ENCODE results near the gene LRCH1.

The LRCH1 gene

GRCh38 chr13:46668931-46669525, 116.1 kb downstream of the LRCH1 start:
- DNase-seq (ENCODE audit: low spot score), result no peak
- Histone ChIP-seq H3K27me3 (ENCODE audit: control insufficient read depth in 3 of 3, insufficient read depth in 3 of 3, low read depth in 1 of 3, low read length in 3 of 3) (no peaks in the 10 kb centered on the region), H3K79me1 (ENCODE audit: low read depth, low read length) (no peaks in the 10 kb centered on the region), H3K9me3 (replicated peaks in 1 of 2; ENCODE audit: control insufficient read depth in 2 of 2, insufficient read depth in 1 of 2, low read depth in 1 of 2, low read length in 2 of 2) (no peaks in the 10 kb centered on the region), H2AFZ (ENCODE audit: low read length) (no peak overlapping the region), H3K27ac (replicated peaks; ENCODE audit: low read length) (no peak overlapping the region), H3K4me1 (ENCODE audit: control insufficient read depth in 2 of 2, insufficient read depth in 1 of 2, low read depth in 1 of 2, low read length in 2 of 2) (peaks cover 10 to 12% of the 10 kb centered on the region in 2 donors), H3K23ac (ENCODE audit: low read depth, low read length, poor library complexity) (no peak overlapping the region), H3K14ac (ENCODE audit: low read length) (no peak overlapping the region), H3K4me3 (ENCODE audit: low read length in 2 of 2) (no peak overlapping the region), H2BK12ac (ENCODE audit: low read length) (no peak overlapping the region), H2BK5ac (ENCODE audit: low read length) (no peak overlapping the region), H4K91ac (ENCODE audit: low read depth, low read length, poor library complexity) (no peak overlapping the region), H4K8ac (ENCODE audit: low read depth, low read length) (no peak overlapping the region), H2BK120ac (ENCODE audit: low read depth, low read length) (no peak overlapping the region), H2AK5ac (ENCODE audit: low read depth, low read length) (no peak overlapping the region), H3K4ac (ENCODE audit: low read length) (no peak overlapping the region), H3K9ac (ENCODE audit: low read depth, low read length, poor library complexity) (no peak overlapping the region), H2BK15ac (ENCODE audit: low read length) (no peak overlapping the region), H3K18ac (ENCODE audit: low read length) (no peak overlapping the region), H3K36me3 (replicated peaks in 1 of 2; ENCODE audit: control insufficient read depth in 2 of 2, insufficient read depth in 2 of 2, low read length in 2 of 2) (peaks cover 0 to 18% of the 10 kb centered on the region in 2 donors), H3K4me2 (ENCODE audit: insufficient read depth, low read length, poor library complexity, severe bottlenecking) (no peak overlapping the region)
- no CpG with 5 or more reads among the region's 6 CpGs for WGBS, 2 donors (ENCODE audit: extremely low coverage in 2 of 2, insufficient read length in 2 of 2, insufficient replicate concordance in 1 of 2)

DNA sequence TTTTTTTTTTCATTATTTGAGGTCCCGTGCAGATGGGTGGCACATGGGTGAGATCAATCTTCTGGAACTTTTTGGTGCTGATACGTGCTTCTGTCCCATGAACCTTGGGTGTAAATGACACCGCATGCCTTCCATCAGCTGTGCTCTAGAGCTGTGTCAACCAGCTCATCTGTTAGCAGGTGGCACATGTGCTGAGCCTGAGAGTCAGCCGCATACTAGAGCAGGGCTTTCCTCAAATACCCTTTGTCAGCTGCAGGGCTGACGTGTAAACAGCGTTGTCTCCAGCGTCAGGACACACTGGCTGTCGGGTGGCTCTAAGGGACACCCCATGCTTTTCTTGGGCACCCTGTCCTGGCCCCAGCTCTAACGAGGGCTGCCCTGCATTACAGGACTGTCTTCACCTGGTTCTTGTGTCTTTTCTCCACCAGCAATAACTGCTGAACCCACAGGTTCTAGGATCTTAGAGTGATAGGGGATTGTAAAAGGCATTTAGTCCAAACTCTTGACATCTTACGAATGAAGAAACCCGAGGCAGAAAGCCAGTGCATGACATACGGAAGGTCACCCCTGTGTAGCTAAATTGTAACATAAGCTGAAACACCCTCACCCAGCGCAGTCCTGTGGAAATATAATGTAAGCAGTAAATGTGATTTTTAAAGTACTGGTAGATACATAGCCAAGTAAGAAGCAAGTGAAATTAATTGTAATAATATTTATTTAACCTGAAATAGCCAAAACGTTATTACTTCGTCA, 119.5 kb downstream of the LRCH1 start:
- H3K27me3 ChIP-seq (ENCODE audit: control insufficient read depth in 3 of 3, insufficient read depth in 3 of 3, low read depth in 1 of 3, low read length in 3 of 3), result no peaks in the 10 kb centered on the region
- no peak overlapping the region for H4K91ac ChIP-seq (ENCODE audit: low read depth, low read length, poor library complexity)
- no CpG with 5 or more reads among the region's 15 CpGs for WGBS, 2 donors (ENCODE audit: extremely low coverage in 2 of 2, insufficient read length in 2 of 2, insufficient replicate concordance in 1 of 2)

GRCh38 chr13:46675016-46675415, 122.0 kb downstream of the LRCH1 start:
- Histone ChIP-seq H3K9ac (ENCODE audit: low read depth, low read length, poor library complexity) (no peak overlapping the region), H3K4ac (ENCODE audit: low read length) (no peak overlapping the region), H3K14ac (ENCODE audit: low read length) (no peak overlapping the region), H3K36me3 (replicated peaks in 1 of 2; ENCODE audit: control insufficient read depth in 2 of 2, insufficient read depth in 2 of 2, low read length in 2 of 2) (peaks cover 0 to 12% of the 10 kb centered on the region in 2 donors), H2BK5ac (ENCODE audit: low read length) (no peak overlapping the region), H4K8ac (ENCODE audit: low read depth, low read length) (no peak overlapping the region), H2AFZ (ENCODE audit: low read length) (no peak overlapping the region), H3K27ac (replicated peaks; ENCODE audit: low read length) (no peak overlapping the region), H3K27me3 (ENCODE audit: control insufficient read depth in 3 of 3, insufficient read depth in 3 of 3, low read depth in 1 of 3, low read length in 3 of 3) (no peaks in the 10 kb centered on the region), H2BK12ac (ENCODE audit: low read length) (no peak overlapping the region), H2BK15ac (ENCODE audit: low read length) (no peak overlapping the region), H2BK120ac (ENCODE audit: low read depth, low read length) (no peak overlapping the region), H3K9me3 (replicated peaks in 1 of 2; ENCODE audit: control insufficient read depth in 2 of 2, insufficient read depth in 1 of 2, low read depth in 1 of 2, low read length in 2 of 2) (no peaks in the 10 kb centered on the region), H3K4me3 (ENCODE audit: low read length in 2 of 2) (no peak overlapping the region), H3K4me1 (ENCODE audit: control insufficient read depth in 2 of 2, insufficient read depth in 1 of 2, low read depth in 1 of 2, low read length in 2 of 2) (peaks cover 0 to 6% of the 10 kb centered on the region in 2 donors), H4K91ac (ENCODE audit: low read depth, low read length, poor library complexity) (no peak overlapping the region), H3K79me1 (ENCODE audit: low read depth, low read length) (no peaks in the 10 kb centered on the region), H3K4me2 (ENCODE audit: insufficient read depth, low read length, poor library complexity, severe bottlenecking) (no peak overlapping the region), H3K18ac (ENCODE audit: low read length) (no peak overlapping the region), H3K23ac (ENCODE audit: low read depth, low read length, poor library complexity) (no peak overlapping the region), H2AK5ac (ENCODE audit: low read depth, low read length) (no peak overlapping the region)
- no peak for DNase-seq (ENCODE audit: low spot score)

More for the DNA sequence above, 119.5 kb downstream of the LRCH1 start:
- no peak overlapping the region for H3K18ac ChIP-seq (ENCODE audit: low read length)
- no peak overlapping the region for H3K23ac ChIP-seq (ENCODE audit: low read depth, low read length, poor library complexity)
- no peaks in the 10 kb centered on the region for H3K4me1 ChIP-seq (ENCODE audit: control insufficient read depth in 2 of 2, insufficient read depth in 1 of 2, low read depth in 1 of 2, low read length in 2 of 2)
- DNase-seq (ENCODE audit: low spot score), result no peak
- no peak overlapping the region for H3K27ac ChIP-seq (replicated peaks; ENCODE audit: low read length)
- no peak overlapping the region for H3K14ac ChIP-seq (ENCODE audit: low read length)
- H3K9ac ChIP-seq (ENCODE audit: low read depth, low read length, poor library complexity), result no peak overlapping the region
- no peak overlapping the region for H2BK5ac ChIP-seq (ENCODE audit: low read length)
- no peak overlapping the region for H4K8ac ChIP-seq (ENCODE audit: low read depth, low read length)
- H3K4me2 ChIP-seq (ENCODE audit: insufficient read depth, low read length, poor library complexity, severe bottlenecking), result no peak overlapping the region
- H2BK120ac ChIP-seq (ENCODE audit: low read depth, low read length), result no peak overlapping the region
- no peaks in the 10 kb centered on the region for H3K9me3 ChIP-seq (replicated peaks in 1 of 2; ENCODE audit: control insufficient read depth in 2 of 2, insufficient read depth in 1 of 2, low read depth in 1 of 2, low read length in 2 of 2)
- no peak overlapping the region for H3K4ac ChIP-seq (ENCODE audit: low read length)
- no peak overlapping the region for H3K4me3 ChIP-seq (ENCODE audit: low read length in 2 of 2)
- no peak overlapping the region for H2BK15ac ChIP-seq (ENCODE audit: low read length)
- H2BK12ac ChIP-seq (ENCODE audit: low read length), result no peak overlapping the region
- H2AFZ ChIP-seq (ENCODE audit: low read length), result no peak overlapping the region
- H3K36me3 ChIP-seq (replicated peaks in 1 of 2; ENCODE audit: control insufficient read depth in 2 of 2, insufficient read depth in 2 of 2, low read length in 2 of 2), result peaks cover 0 to 18% of the 10 kb centered on the region in 2 donors
- H2AK5ac ChIP-seq (ENCODE audit: low read depth, low read length), result no peak overlapping the region
- no peaks in the 10 kb centered on the region for H3K79me1 ChIP-seq (ENCODE audit: low read depth, low read length)

GRCh38 chr13:46676378-46676725, 123.4 kb downstream of the LRCH1 start:
- Histone ChIP-seq H3K27ac (replicated peaks; ENCODE audit: low read length) (no peak overlapping the region), H4K91ac (ENCODE audit: low read depth, low read length, poor library complexity) (no peak overlapping the region), H2BK120ac (ENCODE audit: low read depth, low read length) (no peak overlapping the region), H2BK12ac (ENCODE audit: low read length) (no peak overlapping the region), H3K9ac (ENCODE audit: low read depth, low read length, poor library complexity) (no peak overlapping the region), H3K79me1 (ENCODE audit: low read depth, low read length) (no peaks in the 10 kb centered on the region), H3K4me3 (ENCODE audit: low read length in 2 of 2) (no peak overlapping the region), H3K4me2 (ENCODE audit: insufficient read depth, low read length, poor library complexity, severe bottlenecking) (no peak overlapping the region), H3K9me3 (replicated peaks in 1 of 2; ENCODE audit: control insufficient read depth in 2 of 2, insufficient read depth in 1 of 2, low read depth in 1 of 2, low read length in 2 of 2) (no peaks in the 10 kb centered on the region), H3K36me3 (replicated peaks in 1 of 2; ENCODE audit: control insufficient read depth in 2 of 2, insufficient read depth in 2 of 2, low read length in 2 of 2) (peaks cover 0 to 3% of the 10 kb centered on the region in 2 donors), H3K18ac (ENCODE audit: low read length) (no peak overlapping the region), H3K14ac (ENCODE audit: low read length) (no peak overlapping the region), H2BK15ac (ENCODE audit: low read length) (no peak overlapping the region), H3K23ac (ENCODE audit: low read depth, low read length, poor library complexity) (no peak overlapping the region), H3K27me3 (ENCODE audit: control insufficient read depth in 3 of 3, insufficient read depth in 3 of 3, low read depth in 1 of 3, low read length in 3 of 3) (no peaks in the 10 kb centered on the region), H2BK5ac (ENCODE audit: low read length) (no peak overlapping the region), H3K4ac (ENCODE audit: low read length) (no peak overlapping the region), H2AFZ (ENCODE audit: low read length) (no peak overlapping the region), H3K4me1 (ENCODE audit: control insufficient read depth in 2 of 2, insufficient read depth in 1 of 2, low read depth in 1 of 2, low read length in 2 of 2) (peaks cover 0 to 6% of the 10 kb centered on the region in 2 donors), H4K8ac (ENCODE audit: low read depth, low read length) (no peak overlapping the region), H2AK5ac (ENCODE audit: low read depth, low read length) (no peak overlapping the region)
- no CpG with 5 or more reads among the region's 3 CpGs for WGBS, 2 donors (ENCODE audit: extremely low coverage in 2 of 2, insufficient read length in 2 of 2, insufficient replicate concordance in 1 of 2)
- DNase-seq (ENCODE audit: low spot score), result no peak

Data from neuronal stem cell (in vitro differentiated cells).